ENCODE results near the gene HEATR5A. TPM values are rescaled to one million over a fixed set of nuclear protein-coding genes. Genes with fewer than 3 reads are reported as not detected.

The HEATR5A gene
- total and polyA plus RNA-seq, 2 of the 13 experiments (the other 11 are each of a cell fraction or from before 2014, with no cell fraction given), result 36.4 to 105 TPM

DNA sequence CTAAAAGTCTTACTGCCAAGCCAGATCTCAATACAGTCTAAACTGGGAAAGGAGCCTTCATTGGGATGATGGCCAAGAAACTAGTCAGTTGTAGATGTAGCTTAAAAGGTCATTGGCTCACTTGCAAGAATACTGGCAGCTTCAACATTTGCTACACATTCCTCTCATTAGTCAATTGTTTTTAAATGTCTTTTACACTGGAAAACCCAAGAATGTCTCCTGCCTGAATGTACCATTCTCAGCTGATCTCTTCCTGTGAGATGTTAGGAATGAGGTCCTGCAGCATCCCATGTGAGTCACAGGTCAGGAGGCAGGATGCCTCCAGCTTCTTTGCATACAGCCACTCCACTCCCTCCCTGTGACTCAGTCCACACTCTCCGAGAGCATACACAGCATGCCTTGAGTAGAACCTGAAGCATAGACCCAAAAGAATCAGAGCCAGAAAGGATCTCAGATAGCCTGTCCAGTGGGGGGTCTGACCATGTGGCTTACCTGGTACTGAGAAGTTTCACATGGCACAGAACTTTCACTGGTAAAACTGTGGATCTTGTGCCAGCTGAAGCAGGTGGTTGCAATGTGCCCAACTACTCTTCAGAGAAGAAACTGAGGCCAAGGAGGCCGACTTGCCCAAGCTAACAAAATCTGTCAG is 156.7 kb downstream of the HEATR5A start (continued):
- TF ChIP-seq MXD4 (CRISPR knock-in tag; IDR thresholded peaks at IDR 0.05), result peak; percentile 3; the same call in 1 of the 2 replicates
- no peak for TF ChIP-seq ZNF7 (CRISPR knock-in tag; IDR thresholded peaks at IDR 0.05)
- no peak for TF ChIP-seq ZNF782 (CRISPR knock-in tag; IDR thresholded peaks at IDR 0.05; ENCODE audit: borderline replicate concordance)
- TF ChIP-seq CENPT (CRISPR knock-in tag; IDR thresholded peaks at IDR 0.05; ENCODE audit: low read depth), result no peak
- 0 out of 2 replicates have a peak, but pooled peaks have one; percentile 49 for TF ChIP-seq JUN (CRISPR knock-in tag; IDR thresholded peaks at IDR 0.05)
- no peak for TF ChIP-seq ZSCAN31 (CRISPR knock-in tag; IDR thresholded peaks at IDR 0.05; ENCODE audit: low read depth)
- TF ChIP-seq ZNF639 (CRISPR knock-in tag; conservative IDR thresholded peaks at IDR 0.05), result no peak
- peak; percentile 55; the same call in 1 of the 2 replicates for TF ChIP-seq BHLHE40 (IDR thresholded peaks at IDR 0.05; ENCODE audit: low read length)
- TF ChIP-seq ZBTB20 (CRISPR knock-in tag; IDR thresholded peaks at IDR 0.05; ENCODE audit: borderline replicate concordance, low read depth), result peak; percentile 30; the same call in 1 of the 2 replicates
- TF ChIP-seq, protein P1, sequence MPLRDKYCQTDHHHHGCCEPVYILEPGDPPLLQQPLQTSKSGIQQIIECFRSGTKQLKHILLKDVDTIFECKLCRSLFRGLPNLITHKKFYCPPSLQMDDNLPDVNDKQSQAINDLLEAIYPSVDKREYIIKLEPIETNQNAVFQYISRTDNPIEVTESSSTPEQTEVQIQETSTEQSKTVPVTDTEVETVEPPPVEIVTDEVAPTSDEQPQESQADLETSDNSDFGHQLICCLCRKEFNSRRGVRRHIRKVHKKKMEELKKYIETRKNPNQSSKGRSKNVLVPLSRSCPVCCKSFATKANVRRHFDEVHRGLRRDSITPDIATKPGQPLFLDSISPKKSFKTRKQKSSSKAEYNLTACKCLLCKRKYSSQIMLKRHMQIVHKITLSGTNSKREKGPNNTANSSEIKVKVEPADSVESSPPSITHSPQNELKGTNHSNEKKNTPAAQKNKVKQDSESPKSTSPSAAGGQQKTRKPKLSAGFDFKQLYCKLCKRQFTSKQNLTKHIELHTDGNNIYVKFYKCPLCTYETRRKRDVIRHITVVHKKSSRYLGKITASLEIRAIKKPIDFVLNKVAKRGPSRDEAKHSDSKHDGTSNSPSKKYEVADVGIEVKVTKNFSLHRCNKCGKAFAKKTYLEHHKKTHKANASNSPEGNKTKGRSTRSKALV (CRISPR knock-in tag; IDR thresholded peaks at IDR 0.05), result no peak
- peak; percentile 43 to 60; a peak in 3 of 4 replicates for TF ChIP-seq NR2F1 (CRISPR knock-in tag; IDR thresholded peaks at IDR 0.05)
- TF ChIP-seq SNAI1 (CRISPR knock-in tag; IDR thresholded peaks at IDR 0.05; ENCODE audit: borderline replicate concordance), result no peak
- TF ChIP-seq ZNF468 (CRISPR knock-in tag; IDR thresholded peaks at IDR 0.05), result 0 out of 2 replicates have a peak, but pooled peaks have one; percentile 80
- TF ChIP-seq, protein P2, sequence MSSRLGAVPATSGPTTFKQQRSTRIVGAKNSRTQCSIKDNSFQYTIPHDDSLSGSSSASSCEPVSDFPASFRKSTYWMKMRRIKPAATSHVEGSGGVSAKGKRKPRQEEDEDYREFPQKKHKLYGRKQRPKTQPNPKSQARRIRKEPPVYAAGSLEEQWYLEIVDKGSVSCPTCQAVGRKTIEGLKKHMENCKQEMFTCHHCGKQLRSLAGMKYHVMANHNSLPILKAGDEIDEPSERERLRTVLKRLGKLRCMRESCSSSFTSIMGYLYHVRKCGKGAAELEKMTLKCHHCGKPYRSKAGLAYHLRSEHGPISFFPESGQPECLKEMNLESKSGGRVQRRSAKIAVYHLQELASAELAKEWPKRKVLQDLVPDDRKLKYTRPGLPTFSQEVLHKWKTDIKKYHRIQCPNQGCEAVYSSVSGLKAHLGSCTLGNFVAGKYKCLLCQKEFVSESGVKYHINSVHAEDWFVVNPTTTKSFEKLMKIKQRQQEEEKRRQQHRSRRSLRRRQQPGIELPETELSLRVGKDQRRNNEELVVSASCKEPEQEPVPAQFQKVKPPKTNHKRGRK (CRISPR knock-in tag; IDR thresholded peaks at IDR 0.05), result no peak
- TF ChIP-seq ZNF784 (CRISPR knock-in tag; IDR thresholded peaks at IDR 0.05; ENCODE audit: borderline replicate concordance), result peak; percentile 79; the same call in 1 of the 2 replicates
- 0 out of 2 replicates have a peak, but pooled peaks have one; percentile 38 for TF ChIP-seq ZNF644 (CRISPR knock-in tag; IDR thresholded peaks at IDR 0.05; ENCODE audit: low read depth)
- TF ChIP-seq, protein P3, sequence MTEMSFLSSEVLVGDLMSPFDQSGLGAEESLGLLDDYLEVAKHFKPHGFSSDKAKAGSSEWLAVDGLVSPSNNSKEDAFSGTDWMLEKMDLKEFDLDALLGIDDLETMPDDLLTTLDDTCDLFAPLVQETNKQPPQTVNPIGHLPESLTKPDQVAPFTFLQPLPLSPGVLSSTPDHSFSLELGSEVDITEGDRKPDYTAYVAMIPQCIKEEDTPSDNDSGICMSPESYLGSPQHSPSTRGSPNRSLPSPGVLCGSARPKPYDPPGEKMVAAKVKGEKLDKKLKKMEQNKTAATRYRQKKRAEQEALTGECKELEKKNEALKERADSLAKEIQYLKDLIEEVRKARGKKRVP (CRISPR knock-in tag; IDR thresholded peaks at IDR 0.05), result 0 out of 4 replicates have a peak, but pooled peaks of 1 of the 2 experiments have one; percentile 11
- TF ChIP-seq SNAPC5 (CRISPR knock-in tag; IDR thresholded peaks at IDR 0.05; ENCODE audit: borderline replicate concordance), result no peak
- TF ChIP-seq MIXL1 (CRISPR knock-in tag; IDR thresholded peaks at IDR 0.05), result peak; percentile 49; the same call in 1 of the 2 replicates
- TF ChIP-seq ZNF17 (CRISPR knock-in tag; IDR thresholded peaks at IDR 0.05), result no peak
- TF ChIP-seq ATF1 (CRISPR knock-in tag; IDR thresholded peaks at IDR 0.05), result no peak
- no peak for TF ChIP-seq BATF2 (CRISPR knock-in tag; IDR thresholded peaks at IDR 0.05)
